ENCODE data around the gene SPDYC.

DNA sequence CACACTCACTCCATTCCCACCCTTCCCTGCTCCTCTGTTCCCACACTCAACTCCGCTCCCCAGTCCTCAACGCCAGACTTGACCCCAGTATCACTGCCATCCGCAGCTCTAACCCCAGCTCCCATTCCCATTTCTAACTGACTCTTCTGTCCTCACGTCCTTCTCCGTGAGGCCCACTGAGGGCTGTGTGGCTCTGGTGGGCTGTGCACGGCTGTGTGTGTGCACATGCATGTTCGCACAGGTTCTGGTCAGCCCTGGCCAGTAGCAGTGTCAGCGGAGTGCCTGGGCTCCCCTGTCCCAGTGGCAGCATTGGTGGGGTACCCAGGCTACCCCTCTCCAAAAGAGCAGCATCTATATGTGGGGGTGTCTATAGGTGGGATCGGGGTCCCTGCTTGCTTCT lies 16.7 kb downstream of the SPDYC start:
- TF ChIP-seq, protein P1, sequence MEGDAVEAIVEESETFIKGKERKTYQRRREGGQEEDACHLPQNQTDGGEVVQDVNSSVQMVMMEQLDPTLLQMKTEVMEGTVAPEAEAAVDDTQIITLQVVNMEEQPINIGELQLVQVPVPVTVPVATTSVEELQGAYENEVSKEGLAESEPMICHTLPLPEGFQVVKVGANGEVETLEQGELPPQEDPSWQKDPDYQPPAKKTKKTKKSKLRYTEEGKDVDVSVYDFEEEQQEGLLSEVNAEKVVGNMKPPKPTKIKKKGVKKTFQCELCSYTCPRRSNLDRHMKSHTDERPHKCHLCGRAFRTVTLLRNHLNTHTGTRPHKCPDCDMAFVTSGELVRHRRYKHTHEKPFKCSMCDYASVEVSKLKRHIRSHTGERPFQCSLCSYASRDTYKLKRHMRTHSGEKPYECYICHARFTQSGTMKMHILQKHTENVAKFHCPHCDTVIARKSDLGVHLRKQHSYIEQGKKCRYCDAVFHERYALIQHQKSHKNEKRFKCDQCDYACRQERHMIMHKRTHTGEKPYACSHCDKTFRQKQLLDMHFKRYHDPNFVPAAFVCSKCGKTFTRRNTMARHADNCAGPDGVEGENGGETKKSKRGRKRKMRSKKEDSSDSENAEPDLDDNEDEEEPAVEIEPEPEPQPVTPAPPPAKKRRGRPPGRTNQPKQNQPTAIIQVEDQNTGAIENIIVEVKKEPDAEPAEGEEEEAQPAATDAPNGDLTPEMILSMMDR (conservative IDR thresholded peaks at IDR 0.05; ENCODE audit: low read depth in 2 of 2): no peak
- no peak for TF ChIP-seq POLR2AphosphoS5 (IDR thresholded peaks at IDR 0.05; ENCODE audit: low read depth)
- TF ChIP-seq EZH2 (IDR thresholded peaks at IDR 0.05; ENCODE audit: low read depth, unreplicated experiment): no peak
- TF ChIP-seq, protein P2, sequence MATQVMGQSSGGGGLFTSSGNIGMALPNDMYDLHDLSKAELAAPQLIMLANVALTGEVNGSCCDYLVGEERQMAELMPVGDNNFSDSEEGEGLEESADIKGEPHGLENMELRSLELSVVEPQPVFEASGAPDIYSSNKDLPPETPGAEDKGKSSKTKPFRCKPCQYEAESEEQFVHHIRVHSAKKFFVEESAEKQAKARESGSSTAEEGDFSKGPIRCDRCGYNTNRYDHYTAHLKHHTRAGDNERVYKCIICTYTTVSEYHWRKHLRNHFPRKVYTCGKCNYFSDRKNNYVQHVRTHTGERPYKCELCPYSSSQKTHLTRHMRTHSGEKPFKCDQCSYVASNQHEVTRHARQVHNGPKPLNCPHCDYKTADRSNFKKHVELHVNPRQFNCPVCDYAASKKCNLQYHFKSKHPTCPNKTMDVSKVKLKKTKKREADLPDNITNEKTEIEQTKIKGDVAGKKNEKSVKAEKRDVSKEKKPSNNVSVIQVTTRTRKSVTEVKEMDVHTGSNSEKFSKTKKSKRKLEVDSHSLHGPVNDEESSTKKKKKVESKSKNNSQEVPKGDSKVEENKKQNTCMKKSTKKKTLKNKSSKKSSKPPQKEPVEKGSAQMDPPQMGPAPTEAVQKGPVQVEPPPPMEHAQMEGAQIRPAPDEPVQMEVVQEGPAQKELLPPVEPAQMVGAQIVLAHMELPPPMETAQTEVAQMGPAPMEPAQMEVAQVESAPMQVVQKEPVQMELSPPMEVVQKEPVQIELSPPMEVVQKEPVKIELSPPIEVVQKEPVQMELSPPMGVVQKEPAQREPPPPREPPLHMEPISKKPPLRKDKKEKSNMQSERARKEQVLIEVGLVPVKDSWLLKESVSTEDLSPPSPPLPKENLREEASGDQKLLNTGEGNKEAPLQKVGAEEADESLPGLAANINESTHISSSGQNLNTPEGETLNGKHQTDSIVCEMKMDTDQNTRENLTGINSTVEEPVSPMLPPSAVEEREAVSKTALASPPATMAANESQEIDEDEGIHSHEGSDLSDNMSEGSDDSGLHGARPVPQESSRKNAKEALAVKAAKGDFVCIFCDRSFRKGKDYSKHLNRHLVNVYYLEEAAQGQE (IDR thresholded peaks at IDR 0.05; ENCODE audit: unreplicated experiment): no peak
- no peak for TF ChIP-seq JUNB (IDR thresholded peaks at IDR 0.05; ENCODE audit: unreplicated experiment)
- TF ChIP-seq ZNF331 (CRISPR knock-in tag; IDR thresholded peaks at IDR 0.05; ENCODE audit: low read depth): no peak
- no peak for TF ChIP-seq STAT1 (IDR thresholded peaks at IDR 0.05; ENCODE audit: unreplicated experiment)
- TF ChIP-seq EZH2phosphoT487 (IDR thresholded peaks at IDR 0.05; ENCODE audit: unreplicated experiment): no peak
- TF ChIP-seq CREB1 (CRISPR knock-in tag; IDR thresholded peaks at IDR 0.05; ENCODE audit: low read depth): no peak
- TF ChIP-seq, protein P3, sequence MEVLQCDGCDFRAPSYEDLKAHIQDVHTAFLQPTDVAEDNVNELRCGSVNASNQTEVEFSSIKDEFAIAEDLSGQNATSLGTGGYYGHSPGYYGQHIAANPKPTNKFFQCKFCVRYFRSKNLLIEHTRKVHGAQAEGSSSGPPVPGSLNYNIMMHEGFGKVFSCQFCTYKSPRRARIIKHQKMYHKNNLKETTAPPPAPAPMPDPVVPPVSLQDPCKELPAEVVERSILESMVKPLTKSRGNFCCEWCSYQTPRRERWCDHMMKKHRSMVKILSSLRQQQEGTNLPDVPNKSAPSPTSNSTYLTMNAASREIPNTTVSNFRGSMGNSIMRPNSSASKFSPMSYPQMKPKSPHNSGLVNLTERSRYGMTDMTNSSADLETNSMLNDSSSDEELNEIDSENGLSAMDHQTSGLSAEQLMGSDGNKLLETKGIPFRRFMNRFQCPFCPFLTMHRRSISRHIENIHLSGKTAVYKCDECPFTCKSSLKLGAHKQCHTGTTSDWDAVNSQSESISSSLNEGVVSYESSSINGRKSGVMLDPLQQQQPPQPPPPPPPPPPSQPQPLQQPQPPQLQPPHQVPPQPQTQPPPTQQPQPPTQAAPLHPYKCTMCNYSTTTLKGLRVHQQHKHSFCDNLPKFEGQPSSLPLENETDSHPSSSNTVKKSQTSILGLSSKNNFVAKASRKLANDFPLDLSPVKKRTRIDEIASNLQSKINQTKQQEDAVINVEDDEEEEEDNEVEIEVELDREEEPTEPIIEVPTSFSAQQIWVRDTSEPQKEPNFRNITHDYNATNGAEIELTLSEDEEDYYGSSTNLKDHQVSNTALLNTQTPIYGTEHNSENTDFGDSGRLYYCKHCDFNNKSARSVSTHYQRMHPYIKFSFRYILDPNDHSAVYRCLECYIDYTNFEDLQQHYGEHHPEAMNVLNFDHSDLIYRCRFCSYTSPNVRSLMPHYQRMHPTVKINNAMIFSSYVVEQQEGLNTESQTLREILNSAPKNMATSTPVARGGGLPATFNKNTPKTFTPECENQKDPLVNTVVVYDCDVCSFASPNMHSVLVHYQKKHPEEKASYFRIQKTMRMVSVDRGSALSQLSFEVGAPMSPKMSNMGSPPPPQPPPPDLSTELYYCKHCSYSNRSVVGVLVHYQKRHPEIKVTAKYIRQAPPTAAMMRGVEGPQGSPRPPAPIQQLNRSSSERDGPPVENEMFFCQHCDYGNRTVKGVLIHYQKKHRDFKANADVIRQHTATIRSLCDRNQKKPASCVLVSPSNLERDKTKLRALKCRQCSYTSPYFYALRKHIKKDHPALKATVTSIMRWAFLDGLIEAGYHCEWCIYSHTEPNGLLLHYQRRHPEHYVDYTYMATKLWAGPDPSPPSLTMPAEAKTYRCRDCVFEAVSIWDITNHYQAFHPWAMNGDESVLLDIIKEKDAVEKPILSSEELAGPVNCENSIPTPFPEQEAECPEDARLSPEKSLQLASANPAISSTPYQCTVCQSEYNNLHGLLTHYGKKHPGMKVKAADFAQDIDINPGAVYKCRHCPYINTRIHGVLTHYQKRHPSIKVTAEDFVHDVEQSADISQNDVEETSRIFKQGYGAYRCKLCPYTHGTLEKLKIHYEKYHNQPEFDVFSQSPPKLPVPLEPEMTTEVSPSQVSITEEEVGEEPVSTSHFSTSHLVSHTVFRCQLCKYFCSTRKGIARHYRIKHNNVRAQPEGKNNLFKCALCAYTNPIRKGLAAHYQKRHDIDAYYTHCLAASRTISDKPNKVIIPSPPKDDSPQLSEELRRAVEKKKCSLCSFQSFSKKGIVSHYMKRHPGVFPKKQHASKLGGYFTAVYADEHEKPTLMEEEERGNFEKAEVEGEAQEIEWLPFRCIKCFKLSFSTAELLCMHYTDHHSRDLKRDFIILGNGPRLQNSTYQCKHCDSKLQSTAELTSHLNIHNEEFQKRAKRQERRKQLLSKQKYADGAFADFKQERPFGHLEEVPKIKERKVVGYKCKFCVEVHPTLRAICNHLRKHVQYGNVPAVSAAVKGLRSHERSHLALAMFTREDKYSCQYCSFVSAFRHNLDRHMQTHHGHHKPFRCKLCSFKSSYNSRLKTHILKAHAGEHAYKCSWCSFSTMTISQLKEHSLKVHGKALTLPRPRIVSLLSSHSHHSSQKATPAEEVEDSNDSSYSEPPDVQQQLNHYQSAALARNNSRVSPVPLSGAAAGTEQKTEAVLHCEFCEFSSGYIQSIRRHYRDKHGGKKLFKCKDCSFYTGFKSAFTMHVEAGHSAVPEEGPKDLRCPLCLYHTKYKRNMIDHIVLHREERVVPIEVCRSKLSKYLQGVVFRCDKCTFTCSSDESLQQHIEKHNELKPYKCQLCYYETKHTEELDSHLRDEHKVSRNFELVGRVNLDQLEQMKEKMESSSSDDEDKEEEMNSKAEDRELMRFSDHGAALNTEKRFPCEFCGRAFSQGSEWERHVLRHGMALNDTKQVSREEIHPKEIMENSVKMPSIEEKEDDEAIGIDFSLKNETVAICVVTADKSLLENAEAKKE (CRISPR knock-in tag; IDR thresholded peaks at IDR 0.05): no peak
- TF ChIP-seq NANOG (IDR thresholded peaks at IDR 0.05; ENCODE audit: borderline replicate concordance): no peak
- TF ChIP-seq, protein P4, sequence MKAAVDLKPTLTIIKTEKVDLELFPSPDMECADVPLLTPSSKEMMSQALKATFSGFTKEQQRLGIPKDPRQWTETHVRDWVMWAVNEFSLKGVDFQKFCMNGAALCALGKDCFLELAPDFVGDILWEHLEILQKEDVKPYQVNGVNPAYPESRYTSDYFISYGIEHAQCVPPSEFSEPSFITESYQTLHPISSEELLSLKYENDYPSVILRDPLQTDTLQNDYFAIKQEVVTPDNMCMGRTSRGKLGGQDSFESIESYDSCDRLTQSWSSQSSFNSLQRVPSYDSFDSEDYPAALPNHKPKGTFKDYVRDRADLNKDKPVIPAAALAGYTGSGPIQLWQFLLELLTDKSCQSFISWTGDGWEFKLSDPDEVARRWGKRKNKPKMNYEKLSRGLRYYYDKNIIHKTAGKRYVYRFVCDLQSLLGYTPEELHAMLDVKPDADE (IDR thresholded peaks at IDR 0.05): no peak
